HG02973 (cell line): Measurements from ENCODE around the gene CLMN.

Experiments
- ATAC-seq: cut with Tn5 transposase; IDR thresholded peaks from one replicate; pipeline ENCODE4 v1.9.1; 2021; ENCODE audit warnings: moderate library complexity; ENCODE audit not compliant: unreplicated experiment

CLMN gene

GRCh38 chr14:95304342-95304741 lies 15.4 kb downstream of the CLMN start:
- no peak for ATAC-seq

- no peak for ATAC-seq
These were observed 16.2 kb downstream of the CLMN start for GRCh38 chr14:95303552-95303951.

GRCh38 chr14:95302667-95303506 lies 16.8 kb downstream of the CLMN start:
- ATAC-seq: no peak

DNA sequence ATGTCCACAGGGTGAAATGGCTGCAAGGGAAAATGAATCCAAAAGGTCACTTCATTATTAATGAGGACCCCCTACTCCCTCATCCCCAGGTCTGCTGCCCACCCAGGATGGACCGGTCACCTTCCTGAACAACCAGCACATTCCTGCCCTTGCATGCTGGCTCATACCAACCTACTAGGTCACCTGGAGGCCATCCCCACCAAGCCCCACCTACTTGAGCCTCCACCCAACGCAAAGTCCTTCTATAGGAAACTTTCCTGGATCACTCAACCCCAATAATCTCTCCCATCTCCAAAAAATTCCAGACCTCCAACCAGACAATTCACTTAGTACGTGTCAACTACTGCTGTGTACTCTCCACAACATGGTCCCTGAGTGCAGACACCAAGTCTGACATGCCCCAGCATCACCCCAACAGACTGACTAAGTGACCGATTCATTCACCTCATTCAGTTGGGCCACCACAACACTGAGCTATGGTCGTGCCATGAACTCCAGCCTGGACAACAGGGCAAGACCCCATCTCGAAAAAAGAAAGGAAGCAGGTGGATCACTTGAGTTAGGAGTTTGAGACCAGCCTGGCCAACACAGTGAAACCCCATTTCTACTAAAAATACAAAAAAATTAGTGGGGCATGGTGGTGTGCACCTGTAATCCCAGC lies 18.1 kb downstream of the CLMN start:
- ATAC-seq: no peak

DNA sequence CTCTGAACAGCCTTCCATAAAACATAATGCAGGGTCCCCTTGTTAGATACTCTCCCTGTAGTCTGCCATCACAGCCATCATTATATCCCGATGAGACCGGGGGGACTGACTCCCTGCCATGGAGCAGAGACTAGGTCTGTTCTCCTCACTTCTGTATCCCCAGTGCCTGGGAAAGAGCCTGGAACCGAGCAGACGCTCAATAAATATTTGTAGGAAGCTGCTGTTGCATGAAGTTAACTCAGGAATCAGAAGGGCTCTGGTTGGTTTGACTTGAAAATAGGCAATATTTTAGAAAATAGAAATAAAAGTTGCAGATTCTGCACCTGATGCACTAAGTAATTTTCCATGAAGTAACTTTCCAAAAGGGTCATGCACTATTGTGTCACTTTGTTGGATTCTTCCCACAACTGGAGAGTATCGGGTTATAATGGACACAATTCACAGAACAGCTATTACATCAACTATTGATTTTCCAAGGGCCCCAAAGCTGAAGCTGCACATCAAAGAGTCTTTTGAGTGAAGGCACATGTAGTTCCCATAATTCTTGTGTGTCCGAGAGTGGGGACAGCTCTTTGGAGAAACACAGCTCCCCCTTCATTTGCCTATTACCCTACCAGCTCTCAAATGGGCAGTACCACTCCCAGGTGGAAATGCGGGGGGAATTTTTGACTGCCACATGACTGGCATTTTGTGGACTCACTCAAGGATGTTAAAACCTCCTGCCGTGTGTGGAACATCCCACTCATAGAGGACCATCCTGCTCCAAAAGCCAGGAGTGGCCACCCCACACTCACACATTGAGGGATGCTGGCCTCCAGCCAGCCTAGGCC lies 18.8 kb downstream of the CLMN start:
- ATAC-seq: no peak

DNA sequence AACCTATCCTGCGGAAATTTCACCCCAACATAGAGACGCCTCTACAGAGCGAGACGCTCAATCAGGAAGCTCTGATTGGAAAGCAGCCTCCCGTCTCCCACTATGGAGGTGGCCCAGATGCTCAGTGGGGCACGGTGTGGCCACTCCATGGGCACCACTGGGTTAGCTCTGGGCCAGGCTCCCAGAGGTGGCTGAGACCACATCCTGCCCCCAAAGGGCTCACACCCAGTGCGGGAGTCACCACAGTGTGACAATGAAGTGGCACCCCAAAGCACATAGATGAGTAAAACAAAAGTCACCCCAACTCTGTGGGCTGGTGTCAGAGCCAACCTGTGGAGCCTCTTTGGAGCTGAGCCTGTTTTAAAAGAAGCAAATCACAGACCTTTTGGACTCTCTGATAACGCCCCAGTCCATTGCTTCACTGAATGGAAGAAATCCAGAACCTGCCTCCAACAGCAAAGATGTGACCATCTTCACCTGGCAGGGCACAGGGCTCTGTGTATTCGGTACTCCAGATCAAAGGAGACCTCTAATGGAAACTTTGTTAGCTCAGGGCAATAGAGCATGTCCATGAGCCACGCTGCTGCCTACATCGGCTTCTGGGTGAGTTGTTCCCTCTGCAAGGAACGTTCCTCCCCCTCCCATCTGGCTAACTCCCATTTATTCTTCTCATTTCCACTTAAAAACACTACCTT lies 19.6 kb downstream of the CLMN start:
- no peak for ATAC-seq

GRCh38 chr14:95299271-95299670 lies 20.4 kb downstream of the CLMN start:
- no peak for ATAC-seq

DNA sequence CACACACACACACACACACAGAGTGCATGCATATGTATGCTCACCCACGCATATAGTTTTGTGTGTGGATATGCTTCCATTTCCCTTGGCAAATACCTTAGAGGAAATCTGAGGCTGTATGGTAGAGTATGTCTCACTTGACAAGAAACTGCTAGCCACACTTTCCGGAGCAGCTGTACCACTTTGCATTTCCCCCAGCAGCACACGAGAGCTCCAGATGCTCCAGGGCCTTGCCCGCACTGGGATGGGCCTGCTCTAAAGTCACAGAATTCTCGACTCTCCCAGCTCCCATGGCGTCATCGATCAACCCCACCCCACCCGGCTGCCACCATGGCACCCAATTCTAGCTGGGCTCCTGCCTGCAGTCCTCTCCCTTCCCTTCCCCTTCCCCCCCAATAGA lies 21.9 kb downstream of the CLMN start:
- no peak for ATAC-seq

GRCh38 chr14:95296966-95297365 lies 22.7 kb downstream of the CLMN start:
- no peak for ATAC-seq

DNA sequence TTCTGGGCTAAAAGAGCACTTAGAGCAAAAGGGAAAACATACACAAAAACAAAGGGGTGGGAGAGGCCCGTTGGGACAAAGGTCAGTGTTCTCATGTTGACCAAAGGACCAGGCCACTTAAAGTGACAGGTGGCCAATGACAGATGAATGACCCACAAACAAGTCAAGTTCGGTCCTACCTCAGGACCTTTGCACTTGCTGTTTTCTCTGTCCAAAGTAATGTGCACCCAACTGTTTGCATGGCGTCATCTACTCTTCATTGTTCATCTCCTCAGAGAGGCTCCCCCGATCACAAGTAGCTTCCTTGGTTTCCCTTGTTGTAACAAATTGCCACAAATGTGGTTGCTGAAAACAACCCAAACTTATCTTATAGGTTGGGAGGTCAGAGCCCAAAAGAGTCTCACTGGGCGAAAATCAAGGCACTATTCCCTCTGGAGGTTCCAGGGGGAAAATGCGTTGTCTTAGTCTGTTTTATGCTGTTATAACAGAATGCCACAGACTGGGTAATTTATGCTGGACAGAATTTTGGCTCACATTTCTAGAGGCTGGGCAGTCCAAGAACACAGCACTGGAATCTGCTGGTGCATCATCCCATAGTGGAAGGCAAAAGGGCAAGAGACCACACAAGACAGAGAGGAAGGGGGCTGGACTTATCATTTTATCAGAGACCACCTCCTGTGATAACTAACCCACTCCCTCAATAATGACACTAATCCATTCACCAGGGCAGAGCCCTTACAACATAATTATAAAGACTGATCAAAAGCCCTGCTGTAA lies 23.9 kb downstream of the CLMN start:
- no peak for ATAC-seq

- no peak for ATAC-seq
These were observed 24.7 kb downstream of the CLMN start for GRCh38 chr14:95294834-95295599.

DNA sequence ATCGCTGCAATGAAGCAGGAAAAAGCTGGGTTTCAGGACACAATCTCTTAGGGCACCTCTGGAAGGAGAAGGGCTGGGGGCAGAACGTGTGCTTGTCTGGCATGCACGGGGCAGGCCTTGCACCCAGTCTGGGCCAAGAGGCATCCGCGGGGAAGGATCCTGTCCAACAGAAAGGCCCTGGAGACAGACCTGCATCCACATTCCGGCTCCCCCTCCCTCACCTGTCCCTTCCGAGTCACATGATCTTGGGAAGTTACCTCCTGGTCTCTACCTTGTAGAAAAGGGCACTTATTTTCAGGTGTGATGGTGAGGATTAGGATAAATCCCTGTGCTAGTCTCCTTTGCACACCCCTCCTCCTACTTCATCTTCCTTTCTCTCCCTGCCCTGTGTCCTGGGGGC lies 25.4 kb downstream of the CLMN start:
- ATAC-seq: no peak

DNA sequence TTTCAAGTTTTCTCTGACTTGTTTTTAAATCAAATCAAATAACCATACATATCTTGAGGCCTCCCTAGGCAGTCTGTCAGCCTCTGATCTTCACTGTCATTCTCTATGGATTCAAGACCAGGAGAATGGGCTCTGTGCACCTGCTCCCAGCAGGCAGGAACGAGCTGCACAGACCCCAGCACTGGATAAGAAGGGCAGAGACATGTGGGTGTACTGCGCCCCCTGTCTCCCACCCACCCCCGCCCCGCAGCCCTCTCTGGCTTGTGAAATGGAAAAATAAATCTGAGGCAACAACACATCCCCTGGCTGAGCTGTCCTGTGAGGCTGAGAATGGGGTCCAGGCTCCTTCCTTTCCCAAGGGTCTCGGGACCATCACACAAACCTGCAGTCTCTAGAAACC lies 26.3 kb downstream of the CLMN start:
- no peak for ATAC-seq

DNA sequence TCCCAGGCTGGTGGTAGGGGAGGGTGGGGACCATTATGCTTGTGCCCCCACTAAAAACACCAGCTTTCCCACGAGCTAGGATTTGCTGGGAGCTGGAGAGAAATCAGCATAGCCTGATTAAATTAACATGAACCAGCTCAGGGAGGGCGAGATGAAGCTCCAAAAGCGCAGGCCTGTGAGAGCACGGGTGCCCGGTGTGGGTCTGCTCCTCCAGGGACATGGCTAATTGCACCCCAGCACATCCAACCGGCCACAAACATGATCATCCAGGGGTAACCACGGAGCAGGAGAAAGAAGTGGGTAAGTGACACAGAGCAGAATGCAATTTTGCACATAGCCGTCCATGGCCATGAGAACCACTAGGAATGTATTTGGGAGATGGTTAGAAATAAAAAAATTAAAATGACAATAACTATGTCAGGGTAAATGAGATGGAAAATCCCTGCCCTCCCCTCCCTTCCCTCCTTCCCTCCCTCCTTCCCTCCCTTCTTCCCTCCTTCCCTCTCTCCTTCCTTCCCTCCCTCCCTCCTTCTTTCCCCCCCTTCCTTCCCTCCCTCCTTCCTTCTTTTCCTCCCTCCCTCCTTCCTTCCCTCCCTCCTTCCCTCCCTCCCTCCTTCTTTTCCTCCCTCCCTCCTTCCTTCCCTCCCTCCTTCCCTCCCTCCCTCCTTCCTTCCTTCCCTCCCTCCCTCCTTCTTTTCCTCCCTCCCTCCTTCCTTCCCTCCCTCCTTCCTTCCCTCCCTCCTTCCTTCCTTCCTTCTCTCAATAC lies 26.9 kb downstream of the CLMN start:
- ATAC-seq: no peak

DNA sequence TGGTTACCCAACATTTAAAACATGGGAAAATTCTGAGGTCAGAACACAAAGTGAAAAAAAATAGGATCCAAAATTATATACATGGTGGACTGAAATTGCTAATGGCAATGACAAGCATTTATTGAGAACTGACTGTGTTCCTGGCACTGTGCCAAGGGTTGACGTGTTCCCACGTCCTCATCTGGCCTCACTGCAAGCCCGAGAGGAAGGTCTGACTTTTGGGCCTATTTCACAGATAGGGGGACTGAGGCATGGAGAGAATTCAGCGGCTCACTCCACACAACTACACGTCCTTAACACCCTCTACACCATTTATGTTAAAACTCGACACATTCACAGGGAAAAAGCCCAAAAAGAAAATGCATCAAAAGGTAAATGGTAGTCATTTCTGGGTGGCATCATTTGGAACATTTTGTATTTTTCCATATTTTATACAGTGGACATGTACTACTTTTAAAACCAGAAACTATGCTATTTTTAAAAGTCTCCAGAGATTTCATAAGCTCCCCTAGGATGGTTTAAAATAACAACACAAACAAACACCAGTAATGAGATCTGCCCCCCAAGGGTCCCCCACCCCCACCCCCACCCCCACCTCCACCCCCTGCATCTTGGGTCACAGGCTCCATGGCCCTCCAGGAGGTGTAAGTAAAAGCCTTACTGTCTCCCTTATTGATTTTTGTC lies 27.7 kb downstream of the CLMN start:
- no peak for ATAC-seq

DNA sequence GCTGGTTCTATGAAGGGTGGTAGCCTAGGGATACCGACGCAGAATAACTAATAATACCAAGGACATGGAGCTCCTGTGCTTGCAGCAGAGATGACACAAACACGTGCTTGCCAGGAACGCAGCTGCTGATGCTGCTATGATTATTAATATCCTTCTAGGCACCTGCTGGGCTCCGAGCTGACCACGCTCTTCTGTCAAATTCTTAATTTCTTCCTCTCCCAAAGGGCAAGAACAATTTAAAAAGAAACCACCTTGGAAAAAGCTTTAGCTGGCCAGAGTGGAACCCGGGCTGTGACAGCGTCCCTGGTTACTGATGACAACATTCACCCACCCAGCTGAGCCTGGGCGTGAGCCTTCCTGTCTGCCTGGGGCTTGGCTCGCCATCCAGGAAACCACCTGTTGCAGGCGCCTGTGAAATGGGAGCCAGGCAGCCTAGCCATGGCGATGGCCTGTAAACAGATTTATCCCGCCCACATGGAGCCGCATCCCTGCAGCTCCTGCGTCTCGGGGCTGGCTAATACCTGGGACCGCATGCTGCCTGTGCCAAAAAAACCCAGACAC lies 28.8 kb downstream of the CLMN start:
- no peak for ATAC-seq

DNA sequence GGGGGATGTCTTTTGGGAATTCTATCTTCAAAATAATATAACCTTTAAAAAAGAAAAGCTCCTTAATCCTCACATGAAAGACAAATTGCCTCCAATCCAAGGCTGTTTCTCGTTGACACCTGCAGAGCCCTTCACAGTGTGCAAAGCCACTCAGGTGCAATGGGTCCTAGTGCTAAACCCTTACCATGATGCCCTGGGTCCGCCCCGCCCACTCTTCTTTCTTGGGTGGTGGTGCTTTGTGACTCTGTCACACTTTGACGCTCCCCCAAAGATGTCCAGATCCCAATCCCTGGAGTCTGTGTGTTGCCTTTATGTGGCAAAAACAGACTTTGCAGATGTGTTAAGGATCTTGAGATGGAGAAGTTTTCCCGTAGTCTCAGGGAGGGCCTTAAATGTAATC lies 29.7 kb downstream of the CLMN start:
- no peak for ATAC-seq
